Renal cortex interstitium (tissue), 15 donors: ENCODE data around the gene OR2T6. TPM values are rescaled to one million over a fixed set of nuclear protein-coding genes. Genes with fewer than 3 reads are reported as not detected.

ENCODE experiments used
- DNase-seq, 11 donors: peaks; one replicate each; pipeline ENCODE4 v3.0.0-alpha.2; 2013; ENCODE audit warnings: low read depth in 9 of 11, low spot score in 4 of 11; ENCODE audit errors: extremely low read depth in 1 of 11
- long read RNA-seq, 16 experiments: transcript quantifications; one replicate each; lab custom pipeline, GENCODE V29; 2026
- polyA plus RNA-seq, 3 donors: library from polyadenylated mRNA; unstranded; fragments of 120-200 nt; gene quantifications; one replicate each; pipeline ENCODE4 v1.2.1, GENCODE V29; 2013; ENCODE audit not compliant: insufficient read length in 3 of 3

Gene OR2T6, protein sequence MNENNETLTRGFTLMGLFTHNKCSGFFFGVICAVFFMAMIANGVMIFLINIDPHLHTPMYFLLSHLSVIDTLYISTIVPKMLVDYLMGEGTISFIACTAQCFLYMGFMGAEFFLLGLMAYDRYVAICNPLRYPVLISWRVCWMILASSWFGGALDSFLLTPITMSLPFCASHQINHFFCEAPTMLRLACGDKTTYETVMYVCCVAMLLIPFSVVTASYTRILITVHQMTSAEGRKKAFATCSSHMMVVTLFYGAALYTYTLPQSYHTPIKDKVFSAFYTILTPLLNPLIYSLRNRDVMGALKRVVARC
- polyA plus RNA-seq = under 1 TPM in 1 of 3 donors, not detected in 2; 0.06 TPM
- long read RNA-seq, donor 1 = 0 reads
- long read RNA-seq, donor 2 = 0 reads
- long read RNA-seq, donor 3 = 0 reads
- long read RNA-seq, donor 4 = 0 reads
- long read RNA-seq, donor 5 = 0 reads
- long read RNA-seq, donor 6 = 0 reads
- long read RNA-seq, donor 7 = 0 reads
- long read RNA-seq, donor 8 = 0 reads
- long read RNA-seq, donor 9 = 0 reads
- long read RNA-seq, donor 10 = 0 reads
- long read RNA-seq, donor 11 = 0 reads
- long read RNA-seq, donor 12 = 0 reads
- long read RNA-seq, donor 13 = 0 reads
- long read RNA-seq, donor 14 = 0 reads
- long read RNA-seq, donor 15 = 0 reads
- long read RNA-seq, donor 16 = 0 reads

DNA sequence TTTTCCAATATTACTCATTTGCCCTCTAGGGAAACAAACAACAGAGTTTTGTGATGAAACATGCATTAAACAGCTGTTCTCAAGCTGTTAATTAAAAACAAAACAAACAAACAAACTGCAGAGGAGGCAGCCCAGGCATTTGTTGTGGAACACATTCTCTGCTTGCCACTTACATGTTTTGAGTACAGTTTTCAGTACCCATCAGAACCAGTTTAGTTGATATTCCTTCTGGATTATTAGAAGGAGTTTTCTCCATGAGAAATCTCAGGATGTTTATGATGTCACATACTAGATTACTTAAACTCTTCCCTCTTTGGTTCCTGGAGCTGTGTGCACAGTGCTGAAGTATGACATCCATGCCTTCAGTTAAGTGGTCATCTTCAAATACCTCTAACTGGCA is at the start of gene OR2T6:
Gene OR2T6, plus strand, starts transcription at position 301 of the 400 bp plus-strand sequence. CDS start 11,863 bp downstream, outside the sequence.
- no peak for DNase-seq

DNA sequence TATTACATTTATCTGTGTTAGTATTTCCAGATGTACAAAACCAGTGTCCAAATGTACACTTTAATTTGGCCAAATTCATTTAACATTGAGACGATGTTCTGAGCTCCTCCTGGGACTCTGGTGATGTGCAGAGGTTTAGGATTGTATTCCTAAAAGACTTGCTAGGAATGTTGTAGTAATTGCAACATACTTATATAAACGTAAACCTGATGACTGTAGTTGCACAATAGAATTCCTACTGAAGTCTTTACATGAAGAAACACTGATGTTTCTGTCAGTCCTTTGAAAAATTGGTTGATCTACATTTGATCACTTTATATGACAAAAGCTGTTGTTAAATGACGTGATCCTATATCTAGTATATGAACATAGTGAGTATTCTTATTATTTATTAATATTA is 32.1 kb upstream of the OR2T6 start:
- DNase-seq = no peak

GRCh38 chr1:248348475-248348874 is 27.1 kb upstream of the OR2T6 start, which contains the start of gene OR14C36:
OR14C36 (plus strand) TSS chr1:248348775; CDS start chr1:248348775, 0 bp downstream.
- DNase-seq = no peak

DNA sequence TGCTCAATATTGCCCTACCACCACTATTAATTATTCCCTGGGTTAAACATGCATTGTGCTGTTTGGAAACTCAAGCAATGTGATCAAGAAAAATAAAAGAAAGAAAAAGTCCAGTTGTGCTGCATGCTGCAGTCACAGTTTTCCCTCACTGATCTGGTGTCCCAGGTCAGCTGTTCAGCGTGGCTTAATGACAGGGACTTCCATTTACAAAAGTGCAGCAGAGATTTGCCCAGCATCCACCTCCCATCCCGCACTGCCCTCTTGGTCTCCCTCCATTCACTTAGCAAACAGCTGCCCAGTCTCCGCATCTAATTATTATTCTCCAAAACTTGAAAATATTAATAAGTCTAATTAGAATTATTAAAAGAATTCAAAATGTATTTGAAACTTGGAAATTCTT is 16.1 kb upstream of the OR2T6 start:
- no peak for DNase-seq

DNA sequence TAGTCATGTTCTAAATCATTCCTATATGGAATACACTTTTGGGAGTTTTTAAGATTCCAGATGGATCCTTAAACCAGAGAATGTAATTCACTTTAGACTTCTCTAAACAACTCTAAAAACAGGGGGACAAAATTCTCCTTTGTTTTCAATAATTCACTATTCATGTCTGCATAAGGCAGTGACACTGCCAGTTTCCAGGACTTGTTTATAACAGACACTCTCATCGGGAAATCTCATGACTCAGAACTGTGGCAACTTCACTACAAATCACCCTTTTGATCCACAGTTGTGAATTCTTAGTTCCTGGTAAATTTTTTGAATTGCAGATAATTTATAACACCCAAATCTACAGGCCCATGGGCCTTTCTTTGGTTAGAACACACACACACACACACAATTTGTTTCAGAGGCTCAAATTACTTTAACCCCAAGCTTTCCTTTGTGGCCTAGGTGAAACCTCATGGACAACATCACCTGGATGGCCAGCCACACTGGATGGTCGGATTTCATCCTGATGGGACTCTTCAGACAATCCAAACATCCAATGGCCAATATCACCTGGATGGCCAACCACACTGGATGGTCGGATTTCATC is 14.3 kb upstream of the OR2T6 start, which contains the start of gene OR2T4:
Gene OR2T4, plus strand, starts transcription at position 545 of the 595 bp plus-strand sequence. Its CDS starts 0 bp downstream, at position 545.
- DNase-seq = no peak

GRCh38 chr1:248366609-248367008 is 8.9 kb upstream of the OR2T6 start:
- DNase-seq = no peak

GRCh38 chr1:248372394-248372793 is 3.2 kb upstream of the OR2T6 start:
- no peak for DNase-seq

- DNase-seq = no peak
Observed at GRCh38 chr1:248373761-248374160, 1.8 kb upstream of the OR2T6 start.

DNA sequence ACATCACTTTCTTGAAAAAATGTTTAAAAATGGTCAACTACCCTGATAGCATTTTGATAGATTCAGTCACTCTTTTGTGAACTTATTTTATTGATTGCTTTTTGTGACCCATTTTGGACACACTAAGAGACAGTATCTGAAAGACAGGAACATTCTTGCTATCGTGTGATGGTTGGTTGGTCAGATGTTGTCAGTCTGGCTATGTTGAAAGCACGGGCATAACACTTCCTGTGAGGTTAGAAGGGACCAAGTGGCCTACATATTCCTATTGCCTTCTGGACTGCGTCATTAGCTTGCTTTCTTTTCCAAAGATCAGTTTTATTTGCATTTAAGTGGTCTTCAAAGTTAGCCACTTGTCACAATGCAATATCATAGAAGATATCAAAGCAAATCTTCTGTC is 1.4 kb downstream of the OR2T6 start:
- no peak for DNase-seq

- DNase-seq = no peak
Observed at GRCh38 chr1:248380854-248381253, 5.3 kb downstream of the OR2T6 start.

- DNase-seq = no peak
Observed at GRCh38 chr1:248388426-248388825, 12.9 kb downstream of the OR2T6 start.

DNA sequence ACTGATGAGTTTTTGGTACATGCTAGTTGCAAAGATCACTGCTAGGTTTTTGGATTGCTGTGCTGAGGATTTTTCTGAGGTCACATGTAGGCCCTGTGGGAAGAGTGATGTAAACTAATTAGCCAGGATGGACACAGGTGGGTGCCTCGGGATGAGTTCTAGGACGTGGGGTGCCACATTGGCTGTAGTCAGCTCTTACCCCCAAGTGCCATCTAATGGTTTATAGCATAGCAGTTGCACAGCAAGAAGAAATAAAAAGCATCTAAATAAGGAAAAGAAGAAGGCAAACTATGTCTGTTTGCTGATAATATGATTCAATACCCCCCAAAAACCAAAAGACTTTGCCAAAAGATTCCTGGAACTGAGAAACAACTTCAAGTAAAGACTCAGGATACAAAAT is 17.5 kb downstream of the OR2T6 start:
- no peak for DNase-seq

GRCh38 chr1:248402748-248403147 is 27.2 kb downstream of the OR2T6 start, which contains the start of gene OR2T1:
OR2T1 (plus strand) TSS chr1:248403048; CDS start chr1:248406148, 3,100 bp downstream.
- DNase-seq = no peak

- peak in 3 of 11 donors; percentile 1 to 3 (median 3) for DNase-seq
Observed at GRCh38 chr1:248404024-248404423, 28.5 kb downstream of the OR2T6 start.

DNA sequence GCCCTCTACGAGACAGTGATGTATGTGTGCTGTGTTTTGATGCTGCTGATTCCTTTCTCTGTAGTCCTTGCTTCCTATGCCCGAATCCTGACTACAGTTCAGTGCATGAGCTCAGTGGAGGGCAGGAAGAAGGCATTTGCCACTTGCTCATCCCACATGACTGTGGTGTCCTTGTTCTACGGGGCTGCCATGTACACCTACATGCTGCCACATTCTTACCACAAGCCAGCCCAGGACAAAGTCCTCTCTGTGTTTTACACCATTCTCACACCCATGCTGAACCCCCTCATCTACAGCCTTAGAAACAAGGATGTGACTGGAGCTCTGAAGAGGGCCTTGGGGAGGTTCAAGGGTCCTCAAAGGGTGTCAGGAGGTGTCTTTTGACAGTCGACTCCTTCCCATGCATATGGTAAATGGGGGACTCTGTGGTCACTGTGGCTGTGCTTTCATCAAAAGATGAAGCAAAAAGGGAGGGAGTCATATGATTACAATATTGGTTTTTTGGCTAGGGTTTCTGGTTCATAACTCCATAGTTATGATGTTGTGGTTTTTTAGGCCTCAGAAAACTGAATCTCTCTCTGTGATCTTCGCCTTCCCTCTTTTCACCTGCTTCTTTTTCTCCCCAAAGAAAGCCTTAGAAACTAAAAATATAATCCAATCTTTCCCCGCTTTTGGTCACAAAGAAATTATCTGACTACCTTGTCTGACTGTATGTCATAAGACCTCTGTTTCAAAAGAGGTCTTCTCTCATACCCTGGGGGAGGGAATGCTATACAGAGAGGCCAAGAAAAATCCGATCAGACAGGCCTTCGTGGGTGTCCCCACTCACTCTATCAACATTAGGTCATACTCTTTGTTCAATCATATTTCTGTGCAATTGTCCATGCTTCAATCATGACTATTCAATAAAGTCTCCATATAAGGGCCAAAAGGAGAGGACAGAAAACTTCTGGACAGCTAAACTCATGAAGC is 31.5 kb downstream of the OR2T6 start:
- DNase-seq = no peak

DNA sequence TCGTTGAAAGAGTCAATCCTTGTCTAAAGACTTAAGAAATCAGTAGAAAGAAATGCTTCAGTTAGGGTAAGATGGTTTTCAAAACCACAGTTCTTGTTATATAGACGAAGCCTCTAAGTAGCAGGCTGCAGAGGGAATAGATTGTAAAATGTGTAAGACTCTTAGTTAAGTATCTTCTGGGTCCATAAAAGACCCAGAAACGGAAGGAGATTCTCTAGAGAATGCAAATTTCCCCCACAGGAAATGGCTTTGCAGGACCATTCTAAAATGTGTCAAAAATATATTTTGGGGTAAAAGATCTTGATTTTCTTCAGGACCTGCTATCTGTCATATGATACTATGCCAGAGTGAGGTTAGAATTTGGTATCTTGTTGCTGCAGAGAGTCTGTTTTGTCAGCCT is 40.7 kb downstream of the OR2T6 start:
- no peak for DNase-seq

- DNase-seq = no peak
Observed at GRCh38 chr1:248417854-248418253, 42.3 kb downstream of the OR2T6 start.

- no peak for DNase-seq
Observed at GRCh38 chr1:248421384-248421783, 45.8 kb downstream of the OR2T6 start.
